HG02885 (cell line): Measurements from ENCODE around the gene TTC38.
A peak's percentile ranks its signal among the peaks of the same experiment; 100 is the strongest.

ENCODE experiments used
- ATAC-seq: cut with Tn5 transposase; IDR thresholded peaks from one replicate; pipeline ENCODE4 v1.9.1; 2021; ENCODE audit warnings: mild to moderate bottlenecking; ENCODE audit not compliant: unreplicated experiment, poor library complexity

TTC38 gene

DNA sequence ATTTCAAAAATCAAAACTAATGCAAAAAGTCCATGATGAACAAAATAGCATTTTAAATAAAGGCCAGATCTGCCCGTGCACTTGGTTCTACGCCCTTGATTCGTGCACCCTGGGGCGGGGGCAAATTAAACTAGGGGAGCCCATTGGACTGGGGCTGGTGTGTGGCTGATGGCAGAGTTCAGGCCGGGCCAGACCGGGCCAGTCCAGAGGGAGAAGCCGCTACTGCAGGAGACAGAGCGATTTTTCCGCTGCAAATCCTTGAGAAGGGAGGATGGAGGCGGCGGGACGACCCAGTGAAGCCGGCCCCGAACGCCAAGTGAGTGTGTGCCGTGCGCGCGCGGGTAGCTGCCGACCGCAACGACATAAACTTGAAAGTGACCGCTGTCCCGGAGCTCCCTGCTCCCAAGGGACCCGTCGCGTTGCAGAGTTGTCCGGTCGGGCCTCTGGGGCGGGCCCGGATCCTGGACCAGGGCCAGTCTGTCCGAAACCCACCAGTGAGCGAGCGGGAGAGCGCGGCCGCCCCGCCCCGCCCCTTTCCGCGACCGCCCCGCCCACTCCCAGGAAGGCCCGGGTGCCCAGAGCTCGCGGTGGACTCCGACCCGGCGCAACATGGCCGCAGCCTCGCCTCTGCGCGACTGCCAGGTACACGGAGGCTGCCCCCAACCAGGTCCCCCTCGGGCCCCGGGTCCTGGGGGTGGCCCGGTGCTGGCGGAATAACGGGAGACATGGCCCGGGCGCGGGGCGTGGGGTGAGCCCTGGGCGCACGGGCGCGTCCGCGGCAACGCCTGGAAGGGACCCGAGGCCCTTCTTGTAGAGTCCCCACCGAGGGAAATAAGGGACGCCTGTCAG is at the start of gene TTC38:
Gene TTC38 (plus strand): TSS at position 578 of the 849 bp plus-strand sequence. CDS start 32 bp downstream, at position 610.
- ATAC-seq = peak; percentile 88

DNA sequence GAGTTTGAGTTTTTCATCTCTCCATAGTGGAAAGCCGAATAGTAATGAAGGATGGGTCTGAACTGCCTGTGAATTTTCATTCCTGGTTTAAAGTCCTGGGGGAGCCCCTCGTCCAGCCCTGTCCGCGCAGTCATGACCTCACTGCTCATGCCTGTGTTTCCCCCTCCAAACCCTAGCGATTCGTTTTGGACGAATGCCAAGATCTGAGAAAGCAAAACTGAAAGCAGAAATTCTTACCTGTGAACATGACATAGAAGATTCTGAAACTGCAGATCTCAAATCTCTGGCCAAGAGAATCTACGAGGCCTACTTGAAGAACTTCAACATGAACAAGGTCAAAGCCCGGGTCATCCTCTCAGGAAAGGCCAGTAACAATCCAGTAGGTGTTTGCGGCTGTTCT is 48.2 kb upstream of the TTC38 start:
- no peak for ATAC-seq

DNA sequence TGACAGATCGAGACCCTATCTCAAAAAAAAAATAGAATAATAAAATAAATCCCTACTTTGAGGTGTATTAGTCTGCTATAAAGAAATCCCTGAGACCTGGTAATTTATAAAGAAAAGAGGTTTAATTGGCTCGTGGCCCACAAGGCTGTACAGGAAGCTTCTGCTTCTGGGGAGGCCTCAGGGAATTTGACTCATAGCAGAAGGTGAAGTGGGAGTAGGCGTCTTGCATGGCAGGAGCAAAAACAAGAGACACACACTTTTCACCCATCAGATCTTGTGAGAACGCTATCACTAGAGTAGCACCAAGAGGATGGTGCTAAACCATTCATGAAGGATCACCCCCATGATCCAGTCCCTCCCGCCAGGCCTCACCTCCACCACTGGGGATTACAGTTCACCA is 46.9 kb upstream of the TTC38 start:
- no peak for ATAC-seq

GRCh38 chr22:46224044-46224897 is 43.5 kb upstream of the TTC38 start:
- ATAC-seq = no peak

DNA sequence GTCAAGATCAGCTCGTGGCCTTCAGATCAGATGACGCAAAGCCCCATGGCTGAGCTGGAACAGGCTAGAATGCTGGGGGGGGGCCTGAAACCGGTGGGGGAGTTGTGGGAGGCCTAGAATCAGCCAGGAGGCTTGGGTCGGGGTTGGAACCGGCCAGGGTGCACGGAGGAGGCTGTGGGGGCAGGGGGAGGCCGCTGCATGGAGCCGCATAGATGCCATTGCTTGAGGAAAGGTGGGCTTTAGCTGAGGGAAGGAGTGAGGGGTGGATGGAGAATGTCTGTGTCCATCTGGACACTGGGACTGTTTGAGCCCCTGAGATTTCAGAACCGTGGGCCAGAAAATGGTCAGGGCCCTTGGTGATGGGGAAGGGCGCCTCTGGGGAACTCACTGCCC is 42.9 kb upstream of the TTC38 start:
- ATAC-seq = no peak

- ATAC-seq = no peak
Measured at GRCh38 chr22:46225631-46226030, 42.2 kb upstream of the TTC38 start.

GRCh38 chr22:46226577-46226976 is 41.2 kb upstream of the TTC38 start:
- no peak for ATAC-seq

GRCh38 chr22:46229701-46230100 is 38.1 kb upstream of the TTC38 start:
- no peak for ATAC-seq

GRCh38 chr22:46230262-46230901 is 37.4 kb upstream of the TTC38 start:
- ATAC-seq = no peak

DNA sequence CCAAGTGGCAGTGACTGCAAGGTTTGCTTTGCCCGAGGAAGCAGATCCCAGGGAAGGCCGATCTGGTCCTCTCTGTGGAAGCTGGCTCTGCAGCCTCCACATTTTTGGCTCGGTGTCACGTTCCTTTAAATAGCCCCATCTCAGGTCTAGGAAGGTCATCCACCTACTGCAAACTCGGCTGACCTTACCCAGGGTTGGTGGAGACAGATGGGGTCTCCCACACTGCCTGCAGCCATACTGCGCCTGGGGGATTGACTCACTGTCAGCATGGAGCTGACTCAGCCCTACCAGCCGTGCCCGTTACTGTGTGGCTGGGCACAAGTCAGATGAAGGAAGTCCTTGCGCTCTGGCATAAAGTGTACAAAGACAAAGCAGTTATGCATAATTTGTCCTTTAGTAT is 34.6 kb upstream of the TTC38 start:
- ATAC-seq = no peak

GRCh38 chr22:46234969-46235368 is 32.8 kb upstream of the TTC38 start:
- no peak for ATAC-seq

- ATAC-seq = no peak
Measured at GRCh38 chr22:46237453-46238124, 30.2 kb upstream of the TTC38 start.

DNA sequence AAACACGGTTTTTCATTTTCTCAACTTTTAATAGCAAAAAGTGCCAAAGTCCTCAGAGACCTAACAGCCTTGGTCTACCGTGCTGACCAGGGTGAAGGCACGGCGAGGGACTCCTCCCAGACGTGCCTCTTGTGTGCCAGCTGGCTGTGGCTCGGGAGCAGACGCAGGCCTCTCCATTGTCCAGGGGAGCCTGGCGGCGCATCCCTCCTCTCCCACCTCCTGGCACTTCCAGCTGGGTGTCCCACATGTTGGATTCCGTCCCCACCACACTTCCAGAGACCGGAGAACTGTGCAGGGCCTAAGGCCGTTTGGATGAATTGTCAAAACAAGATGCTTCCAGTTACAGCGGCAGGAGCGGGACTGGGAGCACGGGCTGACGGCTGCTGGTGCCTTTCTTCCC is 29.3 kb upstream of the TTC38 start:
- no peak for ATAC-seq

DNA sequence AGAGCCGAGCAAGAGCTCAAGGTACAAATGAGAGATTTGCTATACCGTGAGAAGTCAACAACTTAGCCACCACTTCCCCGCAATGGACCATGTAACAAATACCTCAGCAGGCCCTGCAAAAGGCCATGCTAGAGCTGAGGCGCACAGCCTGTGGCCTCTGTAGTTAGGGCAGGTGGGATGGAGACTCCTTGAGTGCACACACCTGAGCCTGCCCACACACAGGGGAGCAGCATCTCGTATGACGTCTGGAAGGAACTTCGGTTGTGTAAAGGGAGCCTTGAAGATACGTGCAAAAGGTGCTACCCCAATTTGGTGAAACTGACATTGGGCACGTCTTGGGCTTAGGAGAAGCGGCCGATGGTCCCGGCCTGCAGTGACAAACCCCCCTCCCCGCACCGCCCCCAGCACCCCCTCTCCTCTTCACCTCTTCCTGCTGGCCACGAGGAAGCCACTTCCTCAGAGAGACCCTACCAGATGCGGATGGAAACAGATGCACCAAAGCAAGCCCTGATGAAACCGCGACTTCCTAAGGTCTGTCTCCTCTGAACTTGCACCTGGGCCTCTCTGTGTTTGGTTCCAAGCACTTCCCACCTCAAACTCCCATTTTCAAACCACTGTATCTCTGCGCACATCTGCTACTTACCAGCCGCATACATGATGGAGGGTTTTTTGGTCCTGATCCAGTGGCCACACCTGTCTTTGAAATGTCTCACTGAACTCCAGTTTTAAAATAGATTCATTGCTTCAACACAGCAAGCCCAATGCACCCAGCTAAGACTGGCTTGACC is 28.4 kb upstream of the TTC38 start:
- ATAC-seq = no peak

DNA sequence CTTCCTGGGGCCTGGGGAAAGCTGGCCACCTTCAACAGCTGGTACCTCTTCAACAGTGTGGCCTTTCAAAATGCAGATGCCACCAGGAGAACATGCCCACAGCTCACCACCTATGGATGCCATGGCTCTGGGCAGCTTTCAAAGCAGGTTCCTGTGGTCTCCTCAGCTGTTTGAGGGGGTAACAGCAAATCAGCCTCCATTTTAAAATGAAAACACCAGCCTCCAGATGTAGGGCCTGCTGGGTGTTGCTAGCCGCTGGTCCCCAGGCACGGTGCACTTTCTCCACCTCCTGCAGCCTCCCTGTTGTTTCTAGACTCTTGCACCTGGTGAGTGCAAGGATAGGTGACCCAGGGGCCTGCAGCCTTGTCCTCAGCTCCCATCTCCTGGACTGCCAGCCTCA is 27.7 kb upstream of the TTC38 start:
- no peak for ATAC-seq

GRCh38 chr22:46240506-46240905 is 27.3 kb upstream of the TTC38 start:
- no peak for ATAC-seq

DNA sequence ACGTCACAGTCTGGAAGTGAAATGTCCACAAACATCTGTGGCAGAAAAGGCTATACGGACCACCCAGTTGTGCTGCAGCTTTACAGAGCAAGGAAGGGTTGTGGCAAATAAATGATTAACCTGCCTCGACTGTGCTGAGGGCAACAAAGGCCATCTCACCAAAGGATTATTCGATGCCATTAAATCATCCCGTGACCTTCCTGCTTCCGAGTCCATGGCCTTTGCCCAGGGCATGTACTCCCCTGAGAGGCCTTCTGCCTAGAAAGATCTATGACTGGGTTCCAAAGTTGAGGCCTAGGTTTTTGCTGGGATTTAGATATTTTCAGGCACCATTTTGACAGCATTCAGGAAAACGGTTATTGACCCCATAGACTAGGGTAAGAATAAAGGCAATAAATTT is 26.9 kb upstream of the TTC38 start:
- no peak for ATAC-seq

DNA sequence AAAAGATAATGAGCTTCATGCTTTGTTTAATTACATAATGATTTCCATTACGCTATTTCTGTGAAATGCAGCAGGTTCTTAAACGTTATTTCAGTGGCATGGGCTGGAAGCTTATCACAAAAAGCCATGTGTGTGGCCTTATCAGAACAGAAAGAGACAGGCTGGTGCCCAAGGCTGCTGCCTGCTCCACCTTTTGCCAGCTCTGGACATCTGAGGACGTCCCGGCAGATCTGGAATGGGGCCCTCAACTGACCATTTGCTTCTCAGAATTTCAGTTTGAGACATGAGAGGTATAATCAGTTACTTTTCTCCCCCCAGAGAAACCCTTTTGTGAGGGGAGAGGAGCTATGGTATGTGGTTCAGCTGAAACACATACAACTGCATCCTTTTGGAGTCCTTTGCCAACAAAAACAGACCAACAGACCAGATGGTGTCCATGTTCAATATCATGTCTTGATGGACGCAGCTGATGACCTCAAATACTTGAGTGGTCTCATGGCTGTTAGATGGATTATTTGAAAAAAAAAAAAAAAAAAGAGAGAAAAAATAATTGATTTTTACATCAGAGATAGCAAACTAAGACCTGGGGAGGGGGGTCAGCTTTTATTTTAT is 26.3 kb upstream of the TTC38 start:
- ATAC-seq = no peak

DNA sequence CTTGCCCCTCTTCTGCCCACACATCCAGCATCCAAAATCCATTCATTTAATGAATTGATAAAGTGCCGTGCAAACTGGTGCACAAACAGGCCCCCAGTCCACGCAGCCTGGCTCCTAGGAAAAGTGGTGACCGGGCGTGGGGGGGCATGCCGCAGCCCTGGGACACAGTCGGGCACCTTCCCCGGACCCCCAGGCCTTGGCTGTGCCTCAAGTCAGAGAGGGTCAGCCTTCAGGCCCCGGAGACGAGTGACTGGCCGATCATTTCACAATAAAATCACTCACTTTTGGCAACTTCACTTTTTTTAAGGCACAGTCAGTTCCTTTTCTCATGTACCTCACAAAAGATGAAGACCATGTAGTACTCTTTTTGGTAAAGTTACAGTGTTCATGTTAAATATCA is 25.7 kb upstream of the TTC38 start:
- ATAC-seq = no peak
